ENCODE results near the gene CLEC16A. TPM values are rescaled to one million over a fixed set of nuclear protein-coding genes. Genes with fewer than 3 reads are reported as not detected.

CLEC16A gene
- total and polyA plus RNA-seq, 2 experiments from 2014 or later = 17.5 to 26.8 TPM

DNA sequence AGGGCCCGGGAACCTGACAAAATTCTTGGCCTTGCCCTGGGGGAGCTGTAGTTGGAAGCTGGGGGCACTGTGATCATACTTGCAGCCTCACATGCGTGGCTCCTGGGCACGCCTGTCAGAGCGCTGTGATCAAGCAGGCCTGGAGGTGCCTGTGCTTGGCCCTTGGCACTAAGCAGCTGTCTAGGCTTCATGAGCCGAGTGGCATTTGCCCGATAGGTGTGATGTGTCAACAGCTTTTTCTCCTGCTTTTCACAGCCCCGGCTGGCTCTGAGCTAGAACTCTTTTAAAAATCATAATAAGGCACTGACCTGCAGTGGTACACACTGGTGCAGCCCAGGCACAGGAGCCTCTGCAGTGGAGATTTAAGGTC is 197.9 kb downstream of the CLEC16A start:
- Histone ChIP-seq H3K9me3 (ENCODE audit: low read depth) (no peaks in the 10 kb centered on the region), H3K27me3 (no peaks in the 10 kb centered on the region), H3K4me3 (no peak overlapping the region), H3K4me1 (ENCODE audit: low read depth) (no peaks in the 10 kb centered on the region), H3K27ac (no peak overlapping the region), H3K36me3 (no peaks in the 10 kb centered on the region)
- no peak for TF ChIP-seq CTCF (IDR thresholded peaks at IDR 0.05; ENCODE audit: low read depth, low read length)
- DNase-seq (ENCODE audit: low read depth in 1 of 2, low spot score in 1 of 2) = no peak

GRCh38 chr16:11142951-11143350 is 198.6 kb downstream of the CLEC16A start:
- no peaks in the 10 kb centered on the region for H3K36me3 ChIP-seq
- no peak for TF ChIP-seq CTCF (IDR thresholded peaks at IDR 0.05; ENCODE audit: low read depth, low read length)
- H3K4me3 ChIP-seq = no peak overlapping the region
- no peaks in the 10 kb centered on the region for H3K27me3 ChIP-seq
- H3K4me1 ChIP-seq (ENCODE audit: low read depth) = no peaks in the 10 kb centered on the region
- H3K27ac ChIP-seq = no peak overlapping the region
- no peaks in the 10 kb centered on the region for H3K9me3 ChIP-seq (ENCODE audit: low read depth)
- DNase-seq (ENCODE audit: low read depth in 1 of 2, low spot score in 1 of 2) = no peak

DNA sequence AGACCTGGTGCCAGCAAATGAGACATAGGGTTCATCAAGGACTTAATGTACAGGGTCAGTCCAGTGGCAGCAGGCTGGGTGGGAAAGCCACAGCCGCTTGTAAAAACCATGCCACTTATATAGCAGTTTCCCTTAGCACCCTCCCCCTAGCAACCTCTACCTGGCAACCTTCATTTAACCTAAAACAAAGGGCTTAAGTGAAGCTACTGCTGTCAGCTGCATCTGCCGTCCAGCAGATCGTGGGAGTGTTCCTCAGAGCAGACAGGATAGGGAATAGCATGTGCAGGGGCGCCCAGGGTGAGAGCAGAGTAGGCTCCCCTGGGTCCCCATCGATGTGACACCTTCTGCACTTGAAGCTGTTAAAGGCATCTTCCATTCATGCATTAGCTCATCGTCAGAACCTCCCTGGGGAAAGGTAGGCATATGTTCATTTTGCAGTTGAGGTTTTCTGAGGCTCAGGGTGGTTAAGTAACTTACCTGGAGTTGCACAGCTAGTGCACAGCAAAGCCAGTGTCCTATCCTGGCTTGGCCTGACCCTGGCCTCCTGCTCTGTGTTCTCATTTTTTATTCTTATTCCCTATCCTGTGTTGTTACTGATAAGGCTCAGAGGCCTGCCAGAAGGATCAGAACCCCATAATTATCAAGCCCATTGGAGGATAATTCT is 199.1 kb downstream of the CLEC16A start:
- Histone ChIP-seq H3K27ac (no peak overlapping the region), H3K9me3 (ENCODE audit: low read depth) (no peaks in the 10 kb centered on the region), H3K4me3 (no peak overlapping the region), H3K36me3 (no peaks in the 10 kb centered on the region), H3K27me3 (no peaks in the 10 kb centered on the region), H3K4me1 (ENCODE audit: low read depth) (no peaks in the 10 kb centered on the region)
- no peak for TF ChIP-seq CTCF (IDR thresholded peaks at IDR 0.05; ENCODE audit: low read depth, low read length)
- no peak for DNase-seq (ENCODE audit: low read depth in 1 of 2, low spot score in 1 of 2)

GRCh38 chr16:11144122-11144521 is 199.8 kb downstream of the CLEC16A start:
- DNase-seq (ENCODE audit: low read depth in 1 of 2, low spot score in 1 of 2) = no peak
- Histone ChIP-seq H3K27ac (no peak overlapping the region), H3K27me3 (no peaks in the 10 kb centered on the region), H3K4me1 (ENCODE audit: low read depth) (no peaks in the 10 kb centered on the region), H3K9me3 (ENCODE audit: low read depth) (no peaks in the 10 kb centered on the region), H3K36me3 (no peaks in the 10 kb centered on the region), H3K4me3 (no peak overlapping the region)
- no peak for TF ChIP-seq CTCF (IDR thresholded peaks at IDR 0.05; ENCODE audit: low read depth, low read length)

DNA sequence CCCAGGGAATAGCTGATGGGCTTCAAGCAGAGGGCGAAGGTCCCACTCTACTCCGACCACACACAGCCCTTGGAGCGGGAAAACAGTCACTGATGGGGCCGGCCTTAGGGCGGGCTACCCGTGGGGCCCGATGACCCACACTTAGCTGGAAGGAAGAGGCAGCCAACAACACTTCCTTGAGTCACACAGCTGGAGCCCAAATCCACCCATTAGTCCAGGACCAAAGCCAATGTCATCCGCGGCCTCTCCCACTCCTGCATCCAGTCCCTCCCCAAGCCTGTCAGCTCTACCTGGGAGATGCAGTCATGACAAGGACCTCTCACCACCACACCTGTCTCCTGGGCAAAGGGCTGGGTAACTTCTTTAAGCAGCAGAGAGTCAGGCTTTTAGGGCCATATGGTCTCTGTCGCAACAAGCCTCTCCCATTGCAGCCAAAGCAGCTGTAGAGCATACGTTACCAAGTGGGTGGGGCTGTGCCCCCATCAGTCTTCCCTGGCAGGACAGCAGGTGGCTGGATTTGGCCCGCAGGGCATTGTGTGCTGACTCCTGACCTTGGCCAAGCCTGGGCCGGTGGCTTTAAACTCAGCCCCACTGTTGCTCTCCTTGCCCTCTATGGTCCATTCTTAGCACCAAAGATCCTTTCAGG is 200.9 kb downstream of the CLEC16A start:
- H3K36me3 ChIP-seq = no peaks in the 10 kb centered on the region
- no peak overlapping the region for H3K4me3 ChIP-seq
- DNase-seq (ENCODE audit: low read depth in 1 of 2, low spot score in 1 of 2) = no peak
- no peak for TF ChIP-seq CTCF (IDR thresholded peaks at IDR 0.05; ENCODE audit: low read depth, low read length)
- H3K27me3 ChIP-seq = no peaks in the 10 kb centered on the region
- H3K27ac ChIP-seq = no peak overlapping the region
- H3K4me1 ChIP-seq (ENCODE audit: low read depth) = no peaks in the 10 kb centered on the region
- no peaks in the 10 kb centered on the region for H3K9me3 ChIP-seq (ENCODE audit: low read depth)

Measured in cardiac muscle cell (in vitro differentiated cells and primary cell).